Mucosa of stomach (tissue), 1 donor: ENCODE results near the gene DLK1.

Source experiments
- H3K27me3 ChIP-seq: one replicate; pipeline ENCODE4 v1.7.0; 2013; ENCODE audit warnings: mild to moderate bottlenecking, low read length; ENCODE audit not compliant: control insufficient read depth, insufficient read depth
- H3K36me3 ChIP-seq: one replicate; pipeline ENCODE4 v1.7.0; 2013; ENCODE audit warnings: low read length; ENCODE audit not compliant: control insufficient read depth, insufficient read depth
- H3K4me1 ChIP-seq: one replicate; pipeline ENCODE4 v1.7.0; 2013; ENCODE audit warnings: mild to moderate bottlenecking, low read length; ENCODE audit not compliant: control insufficient read depth, insufficient read depth
- H3K4me3 ChIP-seq: one replicate; pipeline ENCODE4 v1.7.0; 2013; ENCODE audit warnings: low read length
- H3K9ac ChIP-seq: one replicate; pipeline ENCODE4 v1.7.0; 2013; ENCODE audit warnings: mild to moderate bottlenecking, low read length, moderate library complexity
- H3K9me3 ChIP-seq: one replicate; pipeline ENCODE4 v1.7.0; 2013; ENCODE audit warnings: mild to moderate bottlenecking, low read length, moderate library complexity; ENCODE audit not compliant: control insufficient read depth
- donor health status: Pancreatic carcinoma.

Gene DLK1

DNA sequence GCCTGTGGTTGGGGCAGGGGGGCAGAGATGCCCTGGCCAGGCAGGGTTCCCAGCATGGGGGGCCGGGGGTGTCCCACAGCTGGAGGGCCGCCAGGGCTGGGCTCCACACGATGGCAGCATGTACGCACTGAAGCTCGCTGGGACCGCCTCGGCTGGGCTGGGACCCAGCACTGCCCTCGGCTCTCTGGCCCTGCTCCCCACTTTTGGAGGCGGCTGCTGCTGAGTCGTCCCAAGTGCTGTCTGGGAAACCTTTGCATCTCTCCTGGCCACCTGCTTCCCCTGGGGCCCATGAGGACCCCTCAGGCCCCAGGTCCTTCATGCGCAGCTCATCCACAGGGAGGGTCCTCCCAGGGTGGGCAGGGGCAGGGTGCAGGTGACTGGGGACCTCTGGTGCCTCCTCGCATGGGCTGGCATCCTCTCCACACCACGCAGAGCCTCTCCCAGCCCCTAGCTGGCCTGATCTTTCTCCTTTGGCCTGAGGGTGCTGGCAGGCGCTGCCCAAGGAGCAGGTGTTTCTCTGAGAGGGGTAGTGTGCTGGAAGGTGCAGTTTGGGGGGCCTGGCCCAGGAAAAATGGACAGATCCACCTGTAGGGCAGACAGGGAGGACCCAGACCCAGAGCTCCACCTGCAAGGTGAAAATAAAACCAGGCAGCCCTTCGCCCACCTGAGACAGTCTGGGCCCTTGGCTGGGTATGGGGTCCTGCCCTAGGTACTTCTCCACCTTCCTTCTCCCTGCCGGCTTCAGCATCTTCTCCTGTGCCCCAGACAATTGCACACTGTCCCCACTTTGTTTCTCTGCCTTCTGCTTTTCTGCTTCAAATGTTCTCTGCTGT lies 46.9 kb downstream of the DLK1 start:
- no peaks in the 10 kb centered on the region for H3K36me3 ChIP-seq
- H3K9me3 ChIP-seq: no peaks in the 10 kb centered on the region
- H3K9ac ChIP-seq: no peak overlapping the region
- H3K4me1 ChIP-seq: no peaks in the 10 kb centered on the region
- no peak overlapping the region for H3K4me3 ChIP-seq
- no peaks in the 10 kb centered on the region for H3K27me3 ChIP-seq

DNA sequence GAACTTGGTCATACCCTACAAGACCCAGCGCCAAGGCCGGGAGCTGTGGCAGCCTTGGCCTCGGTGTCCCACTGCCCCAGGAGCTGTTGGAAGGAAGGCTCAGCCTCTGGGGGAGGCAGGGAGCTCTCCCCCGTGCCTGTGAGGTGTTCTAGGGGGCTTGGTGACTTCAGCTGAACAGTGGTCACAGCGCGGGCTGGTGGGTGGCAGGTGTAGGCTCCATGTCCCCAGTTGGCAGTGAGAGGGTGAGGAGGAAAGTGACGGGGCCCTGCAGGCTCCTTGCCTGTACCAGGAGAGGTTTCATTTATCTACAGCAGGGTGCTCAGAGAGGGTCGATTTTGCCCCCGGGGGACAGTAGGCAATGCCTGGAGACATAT lies 47.5 kb downstream of the DLK1 start:
- Histone ChIP-seq H3K36me3 (no peaks in the 10 kb centered on the region), H3K4me3 (no peak overlapping the region), H3K4me1 (no peaks in the 10 kb centered on the region), H3K9ac (no peak overlapping the region), H3K9me3 (no peaks in the 10 kb centered on the region), H3K27me3 (no peaks in the 10 kb centered on the region)

DNA sequence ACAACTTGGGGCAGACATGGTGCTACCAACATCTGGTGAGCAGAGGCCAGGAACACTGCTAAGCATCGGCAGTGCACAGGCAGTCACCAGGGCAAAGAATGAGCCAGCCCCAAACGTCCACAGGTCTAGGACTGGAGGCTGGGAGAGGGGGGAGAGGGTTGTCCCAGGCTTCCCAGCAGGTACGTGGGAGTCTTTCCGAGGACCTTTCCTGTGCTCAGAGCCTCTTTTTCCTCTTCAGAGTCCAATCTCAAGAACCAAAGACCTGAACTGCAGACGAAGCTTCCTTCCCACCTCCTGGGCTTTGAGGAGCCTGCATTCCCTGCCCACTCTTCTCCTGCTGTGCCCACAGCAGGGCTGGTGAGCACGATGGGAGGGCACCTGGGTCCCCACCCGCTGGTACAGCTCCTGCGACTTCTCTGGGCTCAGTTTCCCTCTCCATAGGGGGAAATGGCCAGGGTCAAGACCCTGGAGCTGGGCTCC lies 48.7 kb downstream of the DLK1 start:
- Histone ChIP-seq H3K36me3 (no peaks in the 10 kb centered on the region), H3K27me3 (no peaks in the 10 kb centered on the region), H3K9ac (no peak overlapping the region), H3K4me3 (no peak overlapping the region), H3K4me1 (no peaks in the 10 kb centered on the region), H3K9me3 (no peaks in the 10 kb centered on the region)

DNA sequence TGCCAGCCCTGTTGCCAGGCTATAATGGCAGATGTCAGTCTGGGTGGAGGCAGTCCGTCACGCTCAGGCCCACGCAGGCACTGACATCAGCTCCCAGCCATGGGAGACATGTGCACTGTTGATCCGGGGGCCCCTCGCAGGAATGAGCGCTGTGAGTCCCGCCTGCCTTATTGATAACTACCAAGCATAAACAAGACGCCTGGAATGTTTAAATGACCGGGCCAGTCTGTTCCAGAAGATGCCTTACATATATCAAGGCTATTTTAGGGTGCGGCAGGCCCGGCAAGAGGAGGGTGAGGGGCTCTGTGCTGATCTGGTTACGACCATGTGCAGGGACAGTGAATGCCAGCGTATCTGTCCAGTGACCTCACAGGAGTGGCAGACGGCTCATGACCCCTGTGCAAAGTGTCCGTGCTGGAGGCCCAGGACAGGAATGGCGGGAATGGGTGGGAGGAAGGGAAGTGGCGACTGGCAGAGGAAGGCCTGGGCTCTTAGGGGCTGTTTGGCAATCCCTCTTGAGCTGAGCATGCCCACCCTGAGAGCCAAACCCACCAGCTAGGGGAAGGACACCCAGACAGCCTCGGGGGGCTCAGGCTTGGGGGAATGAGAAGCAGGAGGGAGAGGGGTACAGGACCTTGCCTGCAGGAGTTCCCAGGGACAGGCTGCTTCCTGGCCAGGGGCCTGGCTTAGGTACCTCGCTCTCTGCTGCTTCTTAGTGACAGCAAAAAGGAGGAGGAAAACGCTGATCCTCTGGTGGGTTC lies 49.3 kb downstream of the DLK1 start:
- Histone ChIP-seq H3K9me3 (no peaks in the 10 kb centered on the region), H3K4me3 (no peak overlapping the region), H3K9ac (no peak overlapping the region), H3K27me3 (no peaks in the 10 kb centered on the region), H3K4me1 (no peaks in the 10 kb centered on the region), H3K36me3 (no peaks in the 10 kb centered on the region)

DNA sequence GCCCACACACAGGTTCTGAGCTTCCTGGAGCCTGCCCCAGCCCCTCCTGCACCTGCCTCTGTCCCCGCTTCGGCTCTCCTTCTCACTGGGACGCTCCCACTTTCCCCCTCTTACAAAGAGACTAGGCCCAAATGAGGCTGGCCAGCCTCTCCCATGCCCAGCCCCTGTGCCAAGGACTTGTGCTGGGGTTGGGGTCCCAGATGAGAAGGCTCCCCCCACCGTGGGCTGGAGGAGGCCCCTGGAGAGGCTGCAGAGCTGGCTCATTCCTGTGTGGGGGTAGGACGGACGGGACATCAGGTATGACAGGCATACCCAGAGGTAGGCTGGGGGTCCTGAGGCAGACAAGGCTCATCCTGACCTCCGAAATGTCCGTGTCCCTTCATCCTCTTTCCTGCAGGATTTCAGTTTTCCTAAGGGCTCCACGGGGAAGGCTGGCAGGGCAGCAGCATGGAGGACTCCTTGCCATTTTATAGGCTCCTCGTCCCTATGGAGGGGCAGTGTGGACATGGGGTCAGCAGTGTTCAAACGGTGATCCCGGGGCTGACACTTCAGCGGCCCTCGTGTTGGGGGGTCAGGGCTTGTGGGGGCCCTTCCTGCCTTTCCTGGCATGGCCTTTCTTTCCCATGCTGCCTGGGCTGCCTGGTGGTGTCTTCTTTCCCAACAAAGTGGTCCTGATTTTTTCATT lies 50.1 kb downstream of the DLK1 start:
- Histone ChIP-seq H3K9ac (no peak overlapping the region), H3K27me3 (no peaks in the 10 kb centered on the region), H3K4me1 (no peaks in the 10 kb centered on the region), H3K4me3 (no peak overlapping the region), H3K9me3 (no peaks in the 10 kb centered on the region), H3K36me3 (no peaks in the 10 kb centered on the region)

DNA sequence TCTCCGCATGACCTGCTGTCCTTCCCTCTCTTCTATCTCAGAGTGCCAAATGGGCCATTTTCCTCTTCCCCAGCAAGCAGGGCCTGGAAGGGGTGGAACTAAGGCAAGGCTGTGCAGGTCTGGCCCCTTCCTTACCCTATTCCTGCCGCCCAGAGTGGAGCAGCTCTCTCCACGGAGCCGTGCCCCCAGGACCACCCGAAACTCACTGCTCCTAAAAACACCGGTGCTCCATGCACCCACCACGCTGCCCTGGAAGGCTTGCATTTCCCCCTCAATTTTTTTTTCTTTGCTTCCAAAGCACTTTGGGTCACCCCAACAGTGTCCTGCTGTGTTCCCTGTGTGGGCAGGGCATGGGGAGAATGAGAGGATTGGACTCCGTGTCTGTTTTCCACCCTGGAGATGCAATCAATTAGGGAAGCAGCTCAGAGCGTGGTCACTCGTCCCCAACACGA lies 50.7 kb downstream of the DLK1 start:
- Histone ChIP-seq H3K27me3 (no peaks in the 10 kb centered on the region), H3K36me3 (no peaks in the 10 kb centered on the region), H3K9me3 (no peaks in the 10 kb centered on the region), H3K4me1 (no peaks in the 10 kb centered on the region), H3K4me3 (no peak overlapping the region), H3K9ac (no peak overlapping the region)

DNA sequence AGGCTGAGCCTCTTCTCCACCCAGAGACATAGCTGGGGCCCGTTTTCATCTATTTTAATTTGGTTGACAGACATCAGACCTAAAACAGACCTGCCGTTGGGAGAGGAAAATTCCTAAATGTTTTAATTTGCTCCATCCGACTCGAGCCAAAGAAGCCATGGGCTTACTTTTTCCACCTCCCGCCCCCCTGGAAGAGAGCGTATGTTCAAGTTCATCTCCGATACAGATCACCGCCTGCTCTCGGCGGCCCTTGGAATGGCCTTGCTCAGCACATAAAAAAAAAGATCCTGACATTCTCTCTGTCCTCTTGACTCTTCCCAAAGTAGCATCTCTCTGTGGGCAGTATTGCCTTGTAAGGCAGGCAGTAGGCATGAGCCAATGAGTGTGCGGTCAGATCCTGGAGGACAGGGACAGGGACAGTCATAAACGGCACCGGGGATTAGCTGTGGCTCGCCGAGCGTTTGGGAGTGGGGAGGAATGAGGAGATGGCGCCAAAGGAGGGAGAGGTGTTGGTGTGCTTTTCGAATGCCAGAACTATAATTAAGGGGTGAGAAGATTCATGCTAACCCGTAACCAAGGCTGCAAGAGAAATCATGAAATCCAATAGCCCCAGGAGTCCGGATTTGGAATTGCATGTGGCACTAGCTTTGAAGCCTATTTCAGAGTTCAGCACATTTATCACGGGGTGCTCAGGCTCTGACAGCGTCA lies 51.3 kb downstream of the DLK1 start:
- Histone ChIP-seq H3K9ac (no peak overlapping the region), H3K36me3 (no peaks in the 10 kb centered on the region), H3K27me3 (no peaks in the 10 kb centered on the region), H3K4me1 (no peaks in the 10 kb centered on the region), H3K9me3 (no peaks in the 10 kb centered on the region), H3K4me3 (no peak overlapping the region)

DNA sequence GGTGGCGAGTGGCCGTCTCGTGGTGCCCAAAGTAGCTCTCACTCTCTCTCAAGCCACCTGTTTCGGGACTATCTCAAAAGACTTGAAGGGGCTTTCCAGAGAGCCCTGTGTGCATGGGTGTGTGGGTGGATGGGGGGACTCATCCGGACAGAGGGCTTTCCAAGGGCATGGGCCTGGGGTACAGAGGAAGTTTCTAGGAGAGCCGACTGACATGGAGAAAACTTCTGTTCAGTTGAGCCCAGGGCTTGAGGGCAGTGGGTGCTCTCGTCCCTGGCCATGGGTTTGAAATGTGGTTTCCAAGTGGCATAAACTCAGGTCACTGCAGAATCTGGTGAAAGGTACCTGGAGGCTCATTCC lies 51.8 kb downstream of the DLK1 start:
- H3K4me1 ChIP-seq: no peaks in the 10 kb centered on the region
- H3K9ac ChIP-seq: no peak overlapping the region
- H3K4me3 ChIP-seq: no peak overlapping the region
- H3K9me3 ChIP-seq: no peaks in the 10 kb centered on the region
- H3K36me3 ChIP-seq: no peaks in the 10 kb centered on the region
- peaks cover 3% of the 10 kb centered on the region for H3K27me3 ChIP-seq

DNA sequence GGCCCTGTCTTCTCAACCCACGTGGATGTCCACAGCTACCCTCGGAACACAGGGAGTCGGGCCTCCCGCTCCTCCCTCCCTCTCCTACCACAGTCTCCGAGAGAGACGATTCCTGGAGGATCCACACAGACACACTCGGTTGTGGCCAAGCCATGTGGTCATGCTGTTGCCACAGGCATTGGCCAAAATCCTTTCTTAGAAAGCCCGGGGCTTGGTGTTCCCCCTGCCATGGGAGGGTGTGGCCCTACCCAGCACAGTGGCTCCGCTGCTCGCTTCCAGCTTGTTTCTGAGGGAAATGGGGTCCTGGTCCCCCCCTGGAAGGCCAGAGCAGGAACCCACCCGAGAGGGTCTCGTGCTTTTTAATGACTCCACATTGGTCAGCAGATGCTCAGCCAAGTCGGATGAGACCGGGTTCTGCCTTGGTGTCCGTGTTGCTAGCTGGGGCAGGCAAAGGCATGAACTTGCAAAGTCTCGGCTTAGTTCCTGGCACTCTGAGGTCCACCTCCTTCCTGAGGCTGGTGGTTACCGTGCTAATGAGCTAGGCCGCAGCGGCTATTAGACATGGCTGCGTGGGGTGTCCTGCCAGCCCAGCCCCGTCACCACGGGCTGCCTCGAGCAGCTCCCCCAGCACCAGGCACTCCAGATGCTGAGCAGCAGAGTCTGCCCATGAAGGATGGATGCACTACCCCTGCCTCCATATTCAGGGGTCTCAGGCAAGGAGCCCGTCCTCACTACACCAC lies 52.4 kb downstream of the DLK1 start:
- Histone ChIP-seq H3K4me1 (no peaks in the 10 kb centered on the region), H3K27me3 (peaks cover 3% of the 10 kb centered on the region), H3K9me3 (no peaks in the 10 kb centered on the region), H3K9ac (no peak overlapping the region), H3K36me3 (no peaks in the 10 kb centered on the region), H3K4me3 (no peak overlapping the region)

DNA sequence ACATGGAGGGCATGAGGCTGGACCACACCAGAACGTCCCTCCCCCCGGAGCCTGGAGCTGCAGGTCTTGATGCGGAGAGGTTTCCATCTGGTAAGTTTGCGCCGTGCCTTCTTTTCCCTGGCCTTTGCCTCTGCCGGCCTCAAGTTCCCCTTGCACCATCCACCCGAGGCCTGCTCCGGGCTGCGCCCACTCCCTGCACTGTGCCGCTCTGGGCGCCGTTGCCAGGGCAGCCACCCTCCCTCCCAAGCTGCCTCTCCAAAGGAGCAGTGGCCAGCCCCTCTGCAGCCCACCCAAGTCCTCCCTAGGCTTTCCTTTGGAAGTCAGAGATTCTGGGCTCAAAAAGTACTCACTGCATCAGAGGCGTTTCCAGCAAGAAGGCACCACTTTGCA lies 53.0 kb downstream of the DLK1 start:
- Histone ChIP-seq H3K9ac (no peak overlapping the region), H3K4me3 (no peak overlapping the region), H3K4me1 (no peaks in the 10 kb centered on the region), H3K36me3 (no peaks in the 10 kb centered on the region), H3K9me3 (no peaks in the 10 kb centered on the region), H3K27me3 (peaks cover 3% of the 10 kb centered on the region)

DNA sequence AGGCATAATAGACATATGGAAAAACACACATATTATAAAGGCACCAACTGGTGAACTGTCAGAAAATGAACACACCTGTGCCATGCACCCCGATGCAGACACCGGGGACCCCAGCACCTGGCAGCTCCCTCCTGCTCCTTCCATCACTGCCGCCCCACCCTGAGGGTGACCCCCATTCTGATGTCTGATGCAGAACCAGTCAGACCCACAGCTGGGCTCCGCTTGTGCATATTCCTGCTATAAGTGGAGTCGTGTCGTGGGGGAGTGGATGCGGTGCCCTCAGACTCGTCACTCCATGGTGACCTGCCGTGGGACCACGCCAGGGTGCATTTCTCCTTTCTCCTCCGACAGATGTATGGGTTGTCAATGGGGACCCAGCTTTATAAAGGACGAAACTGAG lies 53.6 kb downstream of the DLK1 start:
- Histone ChIP-seq H3K36me3 (no peaks in the 10 kb centered on the region), H3K4me3 (no peak overlapping the region), H3K27me3 (peaks cover 3% of the 10 kb centered on the region), H3K4me1 (no peaks in the 10 kb centered on the region), H3K9ac (no peak overlapping the region), H3K9me3 (no peaks in the 10 kb centered on the region)
